Measurements from ENCODE around the gene USP37.

Gene USP37

DNA sequence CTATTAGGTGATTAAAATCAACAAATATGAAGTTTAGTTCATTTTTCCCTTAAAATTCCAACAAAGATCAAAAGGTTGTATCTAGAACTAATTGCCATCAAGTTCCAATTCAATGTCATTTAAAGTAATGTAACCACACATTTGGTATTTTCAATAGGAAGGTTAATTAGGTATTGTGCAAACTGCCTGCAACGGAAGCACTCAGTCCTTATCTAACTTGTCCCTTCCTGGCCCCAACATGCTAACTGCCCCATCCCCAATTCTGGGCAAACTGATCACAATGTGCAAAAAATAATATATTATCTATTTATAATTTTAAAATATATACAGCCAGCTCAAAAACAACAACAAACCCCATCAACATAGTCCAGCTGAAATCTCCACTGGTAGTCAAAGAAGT is 116.1 kb downstream of the USP37 start:
- in situ Hi-C loops (cut with HindIII; ENCODE audit: low pct_unique_long_range_greater_than_20kb, low sequenced_read_pairs), result no loop called here
- TF ChIP-seq JUND (IDR thresholded peaks at IDR 0.05; ENCODE audit: low read depth), result no peak
- DNase-seq (ENCODE audit: low read depth in 1 of 2, low spot score in 1 of 2), result no peak

DNA sequence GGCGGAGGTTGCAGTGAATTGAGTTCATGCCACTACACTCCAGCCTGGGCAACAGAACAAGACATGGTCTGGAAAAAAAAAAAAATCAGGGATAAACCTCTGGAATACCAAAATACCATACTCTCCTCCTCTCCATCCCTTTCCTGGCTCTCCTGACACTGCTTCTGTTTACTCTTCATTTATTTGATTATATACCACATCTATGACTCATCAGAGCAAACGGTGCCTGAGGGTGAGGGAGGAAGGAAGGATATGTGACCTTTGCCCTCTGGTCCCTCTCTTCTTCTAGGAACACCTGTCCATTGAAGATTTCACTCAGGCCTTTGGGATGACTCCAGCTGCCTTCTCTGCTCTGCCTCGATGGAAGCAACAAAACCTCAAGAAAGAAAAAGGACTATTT is 119.2 kb downstream of the USP37 start:
- DNase-seq (ENCODE audit: low read depth in 1 of 2, low spot score in 1 of 2), result peak in 1 of 2 experiments; percentile 47
- TF ChIP-seq JUND (IDR thresholded peaks at IDR 0.05; ENCODE audit: low read depth), result no peak
- in situ Hi-C loops (cut with HindIII; ENCODE audit: low pct_unique_long_range_greater_than_20kb, low sequenced_read_pairs), result no loop called here

DNA sequence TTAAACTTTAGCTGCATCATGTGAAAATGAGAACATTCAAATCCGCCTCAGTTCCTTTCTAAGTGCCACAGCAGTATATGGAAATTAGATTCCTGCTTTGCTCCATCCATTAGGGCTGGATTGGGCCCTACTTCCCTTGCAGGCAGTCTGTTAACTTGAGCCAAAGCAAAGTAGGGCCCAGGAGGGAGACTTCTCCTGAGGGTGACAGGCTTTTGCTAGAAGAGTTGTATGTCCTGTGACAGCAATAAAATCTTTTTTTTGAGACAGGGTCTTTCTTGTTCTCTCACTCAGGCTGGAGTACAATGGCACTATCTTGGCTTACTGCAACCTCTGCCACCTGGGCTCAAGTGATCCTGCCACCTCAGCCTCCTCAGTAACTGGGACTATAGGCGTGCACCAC is 121.1 kb downstream of the USP37 start:
- DNase-seq (ENCODE audit: low read depth in 1 of 2, low spot score in 1 of 2), result no peak
- TF ChIP-seq JUND (IDR thresholded peaks at IDR 0.05; ENCODE audit: low read depth), result no peak
- in situ Hi-C loops (cut with HindIII; ENCODE audit: low pct_unique_long_range_greater_than_20kb, low sequenced_read_pairs), result no loop called here

DNA sequence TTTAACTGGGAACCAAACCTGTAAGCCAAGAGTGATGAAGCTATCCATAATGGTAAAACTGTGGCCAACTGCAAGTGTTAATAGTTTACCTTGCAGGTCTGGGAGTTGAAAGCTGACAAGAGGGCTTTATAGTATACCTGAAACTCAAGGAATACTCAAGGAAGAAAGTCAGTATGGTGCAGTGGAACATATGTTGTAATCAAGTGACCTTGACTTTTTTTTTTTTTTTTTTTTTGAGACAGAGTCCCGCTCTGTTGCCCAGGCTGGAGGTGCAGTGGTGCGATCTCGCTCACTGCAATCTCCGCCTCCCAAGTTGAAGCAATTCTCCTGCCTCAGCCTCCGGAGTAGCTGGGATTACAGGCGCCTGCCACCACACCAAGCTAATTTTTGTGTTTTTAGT is 121.6 kb downstream of the USP37 start:
- no peak for DNase-seq (ENCODE audit: low read depth in 1 of 2, low spot score in 1 of 2)
- in situ Hi-C loops (cut with HindIII; ENCODE audit: low pct_unique_long_range_greater_than_20kb, low sequenced_read_pairs), result no loop called here

DNA sequence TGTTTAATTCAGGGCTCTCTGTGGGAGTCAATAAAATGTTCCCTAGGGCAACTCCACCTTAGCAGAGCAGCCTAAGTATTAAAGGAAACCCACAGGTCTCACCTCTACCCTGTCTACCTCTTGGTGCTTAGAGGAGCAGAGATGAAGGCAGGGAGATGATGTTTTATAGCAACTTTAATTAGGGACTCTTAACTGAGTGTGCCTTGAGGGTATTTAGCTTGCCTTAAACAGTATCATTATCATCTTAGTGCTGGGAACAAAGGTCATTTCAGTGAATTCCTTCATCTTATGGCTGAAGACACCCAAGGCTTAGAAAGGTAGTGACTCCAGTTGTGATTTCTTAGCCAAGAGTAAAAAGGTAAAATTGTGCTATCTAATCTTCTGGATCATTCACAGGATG is 122.5 kb downstream of the USP37 start:
- in situ Hi-C loops (cut with HindIII; ENCODE audit: low pct_unique_long_range_greater_than_20kb, low sequenced_read_pairs), result no loop called here
- peak in 1 of 2 experiments; percentile 22 for DNase-seq (ENCODE audit: low read depth in 1 of 2, low spot score in 1 of 2)
- TF ChIP-seq JUND (IDR thresholded peaks at IDR 0.05; ENCODE audit: low read depth), result no peak

More for the DNA sequence above, 121.6 kb downstream of the USP37 start:
- TF ChIP-seq JUND (IDR thresholded peaks at IDR 0.05; ENCODE audit: low read depth), result no peak

DNA sequence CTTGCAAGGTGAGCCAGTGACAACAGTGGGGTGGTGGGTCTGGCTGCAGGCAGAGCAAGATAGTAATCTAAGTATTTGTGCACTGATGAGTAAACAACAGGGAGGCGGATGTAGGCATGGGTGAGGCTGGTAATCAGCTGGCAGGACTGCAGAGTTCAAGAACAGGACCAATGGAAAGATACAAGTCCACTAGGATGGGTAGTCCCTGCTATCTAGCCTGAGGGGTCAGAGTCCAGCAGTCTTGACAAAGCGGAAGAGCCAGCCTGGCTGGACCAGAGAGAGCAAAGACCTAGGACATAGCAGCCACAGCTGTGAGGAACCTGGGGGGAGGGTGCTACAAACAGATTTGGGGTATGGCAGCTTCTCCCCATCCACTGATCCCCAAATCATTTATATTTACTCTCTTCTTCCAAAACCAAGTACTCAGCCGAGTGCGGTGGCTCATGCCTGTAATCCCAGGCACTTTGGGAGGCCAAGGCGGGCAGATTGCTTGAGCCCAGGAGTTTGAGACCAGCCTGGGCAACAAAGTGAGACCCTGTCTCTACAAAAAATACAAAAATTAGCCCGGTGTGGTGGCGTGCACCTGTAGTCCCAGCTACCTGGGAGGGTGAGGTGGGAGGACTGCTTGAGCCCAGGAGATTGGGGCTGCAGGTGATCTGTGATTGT is 123.3 kb downstream of the USP37 start:
- in situ Hi-C loops (cut with HindIII; ENCODE audit: low pct_unique_long_range_greater_than_20kb, low sequenced_read_pairs), result no loop called here
- DNase-seq (ENCODE audit: low read depth in 1 of 2, low spot score in 1 of 2), result peak in 1 of 2 experiments; percentile 29
- TF ChIP-seq JUND (IDR thresholded peaks at IDR 0.05; ENCODE audit: low read depth), result no peak

DNA sequence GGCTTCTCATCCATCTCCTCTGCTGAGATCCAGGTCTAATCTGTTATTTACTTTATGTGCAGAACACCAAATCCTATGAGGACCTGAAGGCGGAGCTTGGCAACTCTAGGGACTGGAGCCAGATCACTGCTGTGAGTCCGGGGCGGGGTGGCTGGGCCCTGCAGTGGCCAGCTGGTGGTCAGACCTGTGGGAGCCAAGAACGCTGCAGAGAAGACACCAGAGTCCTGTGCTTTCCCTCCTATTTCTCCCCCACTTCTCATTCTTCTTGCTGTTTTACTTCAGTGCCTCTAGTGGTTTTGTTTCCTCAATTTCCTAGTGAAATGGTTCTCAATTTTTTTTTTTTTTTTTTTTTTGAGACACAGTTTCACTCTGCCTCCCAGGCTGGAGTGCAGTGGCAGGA is 129.6 kb downstream of the USP37 start:
- DNase-seq (ENCODE audit: low read depth in 1 of 2, low spot score in 1 of 2), result no peak
- TF ChIP-seq JUND (IDR thresholded peaks at IDR 0.05; ENCODE audit: low read depth), result no peak
- in situ Hi-C loops (cut with HindIII; ENCODE audit: low pct_unique_long_range_greater_than_20kb, low sequenced_read_pairs), result no loop called here

DNA sequence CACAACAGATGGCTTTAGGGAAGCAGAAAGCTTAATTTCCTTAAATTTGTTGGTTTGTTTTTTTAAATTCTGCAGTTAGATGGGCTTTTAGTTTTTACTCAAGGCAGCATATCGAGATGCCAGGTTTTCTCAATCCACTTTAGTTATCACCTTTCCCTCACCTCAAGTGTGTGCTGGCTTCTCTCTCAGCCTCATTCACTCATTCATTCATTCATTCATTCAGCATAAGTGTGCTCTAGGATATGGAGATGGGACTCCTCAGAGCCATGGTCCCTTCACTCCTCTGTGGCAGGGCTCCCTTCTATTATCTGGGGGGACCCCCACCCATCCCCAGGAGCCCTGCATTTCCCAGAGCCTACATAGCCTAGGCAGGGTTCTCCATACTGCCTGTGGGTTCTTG is 130.2 kb downstream of the USP37 start:
- in situ Hi-C loops (cut with HindIII; ENCODE audit: low pct_unique_long_range_greater_than_20kb, low sequenced_read_pairs), result no loop called here
- no peak for DNase-seq (ENCODE audit: low read depth in 1 of 2, low spot score in 1 of 2)
- TF ChIP-seq JUND (IDR thresholded peaks at IDR 0.05; ENCODE audit: low read depth), result no peak

DNA sequence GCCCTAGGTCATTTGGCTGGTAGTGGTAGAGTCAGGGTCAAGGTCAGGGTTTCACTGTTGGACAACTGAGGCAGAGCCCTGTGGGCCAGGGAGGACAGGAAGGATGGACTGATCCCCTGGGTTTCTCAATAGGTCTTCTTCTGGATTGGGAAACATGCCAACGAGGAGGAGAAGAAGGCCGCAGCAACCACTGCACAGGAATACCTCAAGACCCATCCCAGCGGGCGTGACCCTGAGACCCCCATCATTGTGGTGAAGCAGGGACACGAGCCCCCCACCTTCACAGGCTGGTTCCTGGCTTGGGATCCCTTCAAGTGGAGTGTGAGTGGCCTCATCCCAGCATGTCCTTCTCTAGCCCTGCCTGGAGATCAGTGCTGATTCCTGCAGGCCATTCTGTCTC is 131.2 kb downstream of the USP37 start:
- no peak for TF ChIP-seq JUND (IDR thresholded peaks at IDR 0.05; ENCODE audit: low read depth)
- in situ Hi-C loops (cut with HindIII; ENCODE audit: low pct_unique_long_range_greater_than_20kb, low sequenced_read_pairs), result no loop called here
- DNase-seq (ENCODE audit: low read depth in 1 of 2, low spot score in 1 of 2), result no peak

DNA sequence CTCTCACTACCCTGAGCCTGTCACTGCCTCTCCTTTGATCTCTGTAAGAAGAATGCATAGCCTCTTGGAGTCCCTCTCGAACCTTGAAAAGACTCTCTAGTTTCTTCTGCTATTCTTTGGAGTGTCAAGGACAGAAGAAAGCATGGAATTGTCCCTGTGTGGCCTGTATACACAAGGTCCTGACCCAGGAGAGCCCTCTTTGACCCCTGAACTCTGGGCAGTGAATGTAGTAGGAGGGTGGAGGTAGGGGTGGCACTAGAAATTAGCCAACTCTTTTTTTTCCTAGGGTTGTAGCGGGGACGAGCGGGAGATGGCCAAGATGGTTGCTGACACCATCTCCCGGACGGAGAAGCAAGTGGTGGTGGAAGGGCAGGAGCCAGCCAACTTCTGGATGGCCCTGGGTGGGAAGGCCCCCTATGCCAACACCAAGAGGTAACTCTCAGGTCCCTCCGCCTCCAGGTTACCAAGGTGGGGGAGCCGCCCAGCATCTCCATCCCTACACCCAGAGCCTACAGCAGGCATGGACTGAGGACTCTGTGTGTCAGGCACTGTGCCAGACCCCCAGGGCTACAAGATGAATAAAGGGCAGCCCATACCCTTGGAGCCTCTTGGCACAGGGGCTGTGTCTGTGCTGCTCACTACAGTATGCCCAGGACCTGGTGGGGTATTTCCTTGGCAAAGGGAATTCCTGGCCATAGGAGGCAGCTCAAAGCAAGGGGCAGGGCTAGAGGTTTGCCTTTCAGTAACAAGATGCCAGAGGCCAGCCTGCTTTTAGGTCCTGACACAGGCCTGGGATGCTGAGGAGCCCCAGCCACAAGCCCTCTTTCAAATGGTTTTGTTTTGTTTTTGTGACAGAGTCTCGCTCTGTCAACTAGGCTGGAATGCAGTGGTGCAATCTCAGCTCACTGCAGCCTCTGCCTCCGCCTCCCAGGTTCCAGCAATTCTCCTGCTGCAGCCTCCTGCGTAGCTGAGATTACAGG is 132.9 kb downstream of the USP37 start:
- TF ChIP-seq JUND (IDR thresholded peaks at IDR 0.05; ENCODE audit: low read depth), result no peak
- no peak for DNase-seq (ENCODE audit: low read depth in 1 of 2, low spot score in 1 of 2)
- in situ Hi-C loops (cut with HindIII; ENCODE audit: low pct_unique_long_range_greater_than_20kb, low sequenced_read_pairs), result no loop called here

DNA sequence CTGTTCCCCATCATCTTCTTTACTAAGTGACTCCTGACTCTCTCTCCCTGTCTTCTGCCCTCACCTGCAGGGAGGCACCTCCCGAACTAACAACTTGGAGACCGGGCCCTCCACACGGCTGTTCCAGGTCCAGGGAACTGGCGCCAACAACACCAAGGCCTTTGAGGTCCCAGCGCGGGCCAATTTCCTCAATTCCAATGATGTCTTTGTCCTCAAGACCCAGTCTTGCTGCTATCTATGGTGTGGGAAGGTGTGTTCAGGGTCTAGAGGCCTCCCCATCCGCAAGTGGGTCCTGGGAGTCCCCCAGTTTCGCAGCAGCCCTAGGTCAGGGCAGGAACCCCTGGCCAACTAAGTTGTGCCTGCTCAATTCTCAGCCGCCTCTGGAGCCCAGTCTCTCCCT is 133.7 kb downstream of the USP37 start:
- in situ Hi-C loops (cut with HindIII; ENCODE audit: low pct_unique_long_range_greater_than_20kb, low sequenced_read_pairs), result no loop called here
- no peak for TF ChIP-seq JUND (IDR thresholded peaks at IDR 0.05; ENCODE audit: low read depth)
- no peak for DNase-seq (ENCODE audit: low read depth in 1 of 2, low spot score in 1 of 2)

DNA sequence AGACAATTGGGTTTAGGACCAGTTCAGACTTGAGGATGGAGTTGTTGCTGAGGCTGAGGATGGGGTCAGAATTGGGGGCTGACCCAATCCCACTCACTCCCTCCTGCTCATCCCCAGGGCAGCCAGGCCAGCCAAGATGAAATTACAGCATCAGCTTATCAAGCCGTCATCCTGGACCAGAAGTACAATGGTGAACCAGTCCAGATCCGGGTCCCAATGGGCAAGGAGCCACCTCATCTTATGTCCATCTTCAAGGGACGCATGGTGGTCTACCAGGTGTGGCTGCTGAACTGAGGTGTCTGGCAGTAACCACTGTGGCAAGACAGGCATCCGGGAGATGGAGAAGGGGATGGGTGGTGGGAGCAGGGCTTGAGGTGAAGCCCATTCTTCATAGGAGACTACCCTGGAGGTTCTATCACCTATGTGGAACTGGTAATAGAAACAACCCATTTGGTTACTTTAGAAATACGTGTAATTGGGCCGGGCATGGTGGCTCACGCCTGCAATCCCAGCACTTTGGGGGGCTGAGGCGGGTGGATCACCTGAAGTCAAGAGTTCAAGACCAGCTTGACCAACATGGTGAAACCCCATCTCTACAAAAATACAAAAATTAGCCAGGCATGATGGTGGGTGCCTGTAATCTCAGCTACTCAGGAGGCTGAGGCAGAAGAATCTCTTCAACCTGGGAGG is 135.3 kb downstream of the USP37 start:
- no peak for TF ChIP-seq JUND (IDR thresholded peaks at IDR 0.05; ENCODE audit: low read depth)
- DNase-seq (ENCODE audit: low read depth in 1 of 2, low spot score in 1 of 2), result no peak
- in situ Hi-C loops (cut with HindIII; ENCODE audit: low pct_unique_long_range_greater_than_20kb, low sequenced_read_pairs), result no loop called here

DNA sequence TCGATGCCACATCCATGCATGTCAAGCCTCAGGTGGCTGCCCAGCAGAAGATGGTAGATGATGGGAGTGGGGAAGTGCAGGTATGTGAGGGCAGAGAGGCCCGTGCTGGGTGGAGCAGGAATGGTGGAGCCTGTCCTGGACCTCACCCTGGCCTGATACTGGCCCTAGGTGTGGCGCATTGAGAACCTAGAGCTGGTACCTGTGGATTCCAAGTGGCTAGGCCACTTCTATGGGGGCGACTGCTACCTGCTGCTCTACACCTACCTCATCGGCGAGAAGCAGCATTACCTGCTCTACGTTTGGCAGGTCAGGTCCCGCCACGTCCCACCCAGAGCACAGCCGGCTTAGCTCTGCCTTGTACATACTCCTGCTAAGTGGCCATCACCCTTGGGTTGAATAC is 136.3 kb downstream of the USP37 start:
- DNase-seq (ENCODE audit: low read depth in 1 of 2, low spot score in 1 of 2), result no peak
- TF ChIP-seq JUND (IDR thresholded peaks at IDR 0.05; ENCODE audit: low read depth), result no peak
- in situ Hi-C loops (cut with HindIII; ENCODE audit: low pct_unique_long_range_greater_than_20kb, low sequenced_read_pairs), result no loop called here
